Sigmoid colon (tissue), 7 donors: ENCODE measurements around the gene CCDC195. TPM values are rescaled to one million over a fixed set of nuclear protein-coding genes. Genes with fewer than 3 reads are reported as not detected.
"Not testable (repeated sequence)": the region's sequence is repeated elsewhere in the genome, so short reads cannot be mapped to it uniquely, and the experiment has no call there.

Source experiments
- DNase-seq: peaks from one replicate; pipeline ENCODE4 v3.0.0-alpha.2; 2019
- H3K27ac ChIP-seq, 4 donors: fragments of 200-600 bp; sonication (generic); one replicate each; pipeline ENCODE4 v1.5.1; 2016 to 2019; ENCODE audit warnings: mild to moderate bottlenecking in 1 of 4
- H3K27me3 ChIP-seq, 3 donors: fragments of 200-600 bp; sonication (generic); one replicate each; pipeline ENCODE4 v1.5.1; 2019; ENCODE audit warnings: mild to moderate bottlenecking in 1 of 3
- H3K36me3 ChIP-seq, 4 donors: fragments of 200-600 bp; sonication (generic); one replicate each; pipeline ENCODE4 v1.5.1; 2016 to 2019
- H3K4me1 ChIP-seq, 4 donors: fragments of 200-600 bp; sonication (generic); one replicate each; pipeline ENCODE4 v1.5.1; 2017 to 2019
- H3K4me3 ChIP-seq, 4 donors: fragments of 200-600 bp; sonication (generic); one replicate each; pipeline ENCODE4 v1.5.1; 2017 to 2019; ENCODE audit warnings: mild to moderate bottlenecking in 2 of 4, moderate library complexity in 1 of 4
- H3K9me3 ChIP-seq, 4 donors: fragments of 200-600 bp in 3 of 4; sonication (generic) in 3 of 4; one replicate each; pipeline versions ENCODE4 v1.5.1 to v1.6.1; 2013 to 2019
- CTCF ChIP-seq, 4 experiments: fragments of 450-650 bp in 3 of 4; fragments of 200-600 bp in 1 of 4; IDR thresholded peaks; one replicate each; pipeline ENCODE4 v1.5.1; 2016 to 2019; ENCODE audit warnings: antibody characterized with exemption in 4 of 4, mild to moderate bottlenecking in 3 of 4, moderate library complexity in 2 of 4
- EP300 ChIP-seq, 4 donors: sonication (generic); formaldehyde crosslinking; IDR thresholded peaks; one replicate each; pipeline ENCODE4 v1.6.1; 2017; ENCODE audit warnings: antibody characterized with exemption in 4 of 4
- POLR2A ChIP-seq, 2 donors: fragments of 450-650 bp; IDR thresholded peaks; one replicate each; pipeline ENCODE4 v1.6.1; 2016; ENCODE audit warnings: antibody characterized with exemption in 2 of 2, mild to moderate bottlenecking in 2 of 2, moderate library complexity in 2 of 2
- POLR2AphosphoS5 ChIP-seq, 4 donors: sonication (generic); formaldehyde crosslinking; IDR thresholded peaks; one replicate each; pipeline ENCODE4 v1.6.1; 2017; ENCODE audit warnings: antibody characterized with exemption in 4 of 4
- whole genome bisulfite sequencing, 2 donors: extraction: QIAGEN DNeasy Blood & Tissue Kit; methylation state at CpG; one replicate each; pipeline ENCODE4 v1.1.7; 2013; 5-methylcytosine and 5-hydroxymethylcytosine counted together
- intact Hi-C: fragments of 100-400 bp; cut with DNase I; formaldehyde crosslinking; loops from one replicate; pipeline ENCODE4 v1.15.1; 2023
- polyA plus RNA-seq, 3 donors: library from polyadenylated mRNA; stranded (reverse); fragments of 200-250 nt; gene quantifications; one replicate each; pipeline ENCODE4 v1.2.3, GENCODE V29; 2013
- total RNA-seq, 4 donors: library from RNA; depleted of rRNA; stranded (reverse); fragments of >200 nt; gene quantifications; one replicate each; pipeline ENCODE4 v1.1.0, GENCODE V29; 2016
- donor health status: healthy with polysubstance abuse.
- donor health status: Bipolar disorder and iron deficiency.
- donor health status: healthy.

CCDC195 gene
- total and polyA plus RNA-seq, 7 donors = not detected

GRCh38 chr2:224666951-224667553, 49.1 kb downstream of the CCDC195 start:
- no peaks in the 10 kb centered on the region for H3K27me3 ChIP-seq
- no peak for DNase-seq
- no peaks in the 10 kb centered on the region for H3K4me1 ChIP-seq
- no peaks in the 10 kb centered on the region for H3K36me3 ChIP-seq
- no peak overlapping the region for H3K4me3 ChIP-seq
- no peak for TF ChIP-seq CTCF (IDR thresholded peaks at IDR 0.05)
- no peak for TF ChIP-seq EP300 (IDR thresholded peaks at IDR 0.05)
- intact Hi-C loops = no loop called here
- H3K27ac ChIP-seq = no peak overlapping the region
- WGBS, 2 donors = 55 to 57% methylated on average over 2 of the region's 2 CpGs
- peaks cover 0 to 8% (median 2%) of the 10 kb centered on the region in 4 donors for H3K9me3 ChIP-seq

DNA sequence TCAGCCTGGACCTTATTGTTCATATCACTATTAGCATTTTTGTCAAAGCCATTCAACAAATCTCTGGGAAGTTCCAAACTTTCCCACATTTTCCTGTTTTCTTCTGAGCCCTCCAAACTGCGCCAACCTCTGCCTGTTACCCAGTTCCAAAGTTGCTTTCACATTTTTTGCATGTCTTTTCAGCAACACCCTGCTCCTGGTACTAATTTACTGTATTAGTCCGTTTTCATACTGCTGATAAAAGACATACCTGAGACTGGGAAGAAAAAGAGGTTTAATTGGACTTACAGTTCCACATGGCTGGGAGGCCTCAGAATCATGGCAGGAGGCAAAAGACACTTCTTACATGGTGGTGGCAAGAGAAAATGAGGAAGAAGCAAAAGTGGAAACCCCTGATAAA, 52.8 kb downstream of the CCDC195 start:
- H3K36me3 ChIP-seq, H3K27me3 ChIP-seq, intact Hi-C loops, H3K9me3 ChIP-seq, H3K27ac ChIP-seq, DNase-seq, H3K4me3 ChIP-seq, H3K4me1 ChIP-seq: not testable (repeated sequence)
- WGBS, 2 donors = 86 to 89% methylated on average over 2 of the region's 2 CpGs

DNA sequence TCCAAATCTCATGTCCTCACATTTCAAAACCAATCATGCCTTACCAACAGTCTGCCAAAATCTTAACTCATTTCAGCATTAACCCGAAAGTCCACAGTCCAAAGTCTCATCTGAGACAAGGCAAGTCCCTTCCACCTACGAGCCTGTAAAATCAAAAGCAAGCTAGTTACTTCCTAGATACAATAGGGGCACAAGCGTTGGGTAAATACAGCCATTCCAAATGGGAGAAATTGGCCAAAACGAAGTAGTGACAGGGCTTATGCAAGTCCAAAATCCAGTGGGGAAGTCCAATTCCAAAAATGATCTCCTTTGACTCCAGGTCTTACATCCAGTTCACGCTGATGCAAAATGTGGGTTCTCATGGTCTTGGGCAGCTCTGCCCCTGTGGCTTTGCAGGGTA, 54.5 kb downstream of the CCDC195 start:
- H3K9me3 ChIP-seq, DNase-seq, H3K27me3 ChIP-seq, intact Hi-C loops, H3K4me1 ChIP-seq, H3K36me3 ChIP-seq, H3K27ac ChIP-seq, H3K4me3 ChIP-seq: not testable (repeated sequence)
- 33 to 76% methylated on average over 5 of the region's 5 CpGs for WGBS, 2 donors

DNA sequence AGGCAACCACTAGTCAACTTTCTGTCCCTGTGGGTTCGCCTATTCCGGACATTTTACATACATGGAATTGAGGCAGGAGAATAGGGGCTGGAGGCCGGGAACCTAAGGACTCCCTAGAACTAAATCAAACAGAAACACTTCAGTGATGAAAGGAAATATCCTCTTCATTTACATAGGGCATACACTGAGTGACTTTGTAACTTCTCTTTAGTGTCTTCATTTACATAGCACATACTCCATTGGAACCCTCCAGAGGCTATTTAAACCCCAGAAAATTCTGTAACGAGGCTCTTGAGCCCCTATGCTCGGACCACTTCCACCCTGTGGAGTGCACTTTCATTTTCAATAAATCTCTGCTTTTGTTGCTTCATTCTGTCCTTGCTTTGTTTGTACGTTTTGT, 56.5 kb downstream of the CCDC195 start:
- H3K36me3 ChIP-seq = no peaks in the 10 kb centered on the region
- WGBS, 2 donors = 85 to 92% methylated on average over 6 of the region's 6 CpGs

GRCh38 chr2:224658780-224659405, 57.3 kb downstream of the CCDC195 start:
- H3K4me1 ChIP-seq = no peaks in the 10 kb centered on the region
- H3K9me3 ChIP-seq = peaks cover 0 to 6% (median 2%) of the 10 kb centered on the region in 4 donors
- no peak for DNase-seq
- intact Hi-C loops = no loop called here
- no peak overlapping the region for H3K4me3 ChIP-seq
- H3K36me3 ChIP-seq = no peaks in the 10 kb centered on the region
- no peaks in the 10 kb centered on the region for H3K27me3 ChIP-seq
- no peak for TF ChIP-seq POLR2AphosphoS5 (IDR thresholded peaks at IDR 0.05)
- TF ChIP-seq POLR2A (IDR thresholded peaks at IDR 0.05) = no peak
- no peak for TF ChIP-seq CTCF (IDR thresholded peaks at IDR 0.05)
- no peak for TF ChIP-seq EP300 (IDR thresholded peaks at IDR 0.05)
- H3K27ac ChIP-seq = no peak overlapping the region

More for the DNA sequence above, 56.5 kb downstream of the CCDC195 start:
- H3K9me3 ChIP-seq = peaks cover 0 to 8% (median 2%) of the 10 kb centered on the region in 4 donors
- intact Hi-C loops = no loop called here
- H3K4me3 ChIP-seq = no peak overlapping the region
- H3K27ac ChIP-seq = no peak overlapping the region
- no peak for DNase-seq
- no peak for TF ChIP-seq CTCF (IDR thresholded peaks at IDR 0.05)
- no peak for TF ChIP-seq EP300 (IDR thresholded peaks at IDR 0.05)
- no peak for TF ChIP-seq POLR2AphosphoS5 (IDR thresholded peaks at IDR 0.05)
- TF ChIP-seq POLR2A (IDR thresholded peaks at IDR 0.05) = no peak
- no peaks in the 10 kb centered on the region for H3K4me1 ChIP-seq
- no peaks in the 10 kb centered on the region for H3K27me3 ChIP-seq

DNA sequence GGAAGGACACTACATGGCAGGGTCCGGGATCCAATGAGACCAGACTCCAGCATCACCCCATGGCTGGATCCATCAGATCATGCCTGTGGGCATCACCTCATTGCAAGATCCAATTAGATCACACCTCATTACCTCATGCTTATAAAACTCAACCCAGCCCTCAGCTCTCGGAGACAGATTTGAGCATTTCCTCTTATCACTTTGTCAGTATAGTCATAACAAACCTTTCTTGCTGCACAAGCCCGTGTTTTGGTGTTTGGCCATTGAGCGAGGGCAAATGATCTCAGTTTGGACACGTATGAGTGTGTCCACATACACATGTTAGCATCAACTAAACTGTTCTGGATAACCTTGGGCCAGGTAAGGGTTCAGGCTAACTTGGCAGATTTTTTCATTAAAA, 58.8 kb downstream of the CCDC195 start:
- 74 to 80% methylated on average over 5 of the region's 5 CpGs for WGBS, 2 donors
- TF ChIP-seq POLR2A (IDR thresholded peaks at IDR 0.05) = no peak
- no peak for TF ChIP-seq POLR2AphosphoS5 (IDR thresholded peaks at IDR 0.05)
- H3K9me3 ChIP-seq = no peaks in the 10 kb centered on the region

More for the DNA sequence above, 58.8 kb downstream of the CCDC195 start:
- no peak overlapping the region for H3K4me3 ChIP-seq
- no peaks in the 10 kb centered on the region for H3K27me3 ChIP-seq
- intact Hi-C loops = no loop called here
- no peaks in the 10 kb centered on the region for H3K4me1 ChIP-seq
- no peaks in the 10 kb centered on the region for H3K36me3 ChIP-seq
- H3K27ac ChIP-seq = no peak overlapping the region
- no peak for DNase-seq
